DMS53 treated with DMSO at 0.1 percent for 48 hours (cell line): ENCODE data around the gene TMEM232.

Experiments used
- DNase-seq: peaks from one replicate; lab custom pipeline; 2025; ENCODE audit not compliant: unreplicated experiment; lab: John Stamatoyannopoulos, UW

The TMEM232 gene

DNA sequence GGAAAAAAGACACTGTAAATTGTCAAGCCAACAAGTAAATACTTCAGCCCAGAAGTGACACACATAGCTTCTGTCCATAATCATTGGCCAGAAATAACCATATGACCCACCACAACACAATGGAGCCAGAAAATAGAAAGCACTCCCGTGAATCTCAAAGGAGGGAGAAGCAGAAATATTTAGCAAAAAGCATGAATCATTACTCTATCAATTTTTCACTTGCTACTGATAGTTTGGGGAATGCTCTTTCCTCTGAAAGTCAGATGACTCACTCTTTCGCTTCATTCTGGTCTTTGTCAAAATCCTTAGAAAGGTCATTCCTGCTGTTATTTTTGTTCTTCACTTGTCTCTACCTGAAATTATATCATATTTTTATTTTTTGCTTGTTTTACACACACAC, 312.6 kb downstream of the TMEM232 start:
- DNase-seq = no peak

DNA sequence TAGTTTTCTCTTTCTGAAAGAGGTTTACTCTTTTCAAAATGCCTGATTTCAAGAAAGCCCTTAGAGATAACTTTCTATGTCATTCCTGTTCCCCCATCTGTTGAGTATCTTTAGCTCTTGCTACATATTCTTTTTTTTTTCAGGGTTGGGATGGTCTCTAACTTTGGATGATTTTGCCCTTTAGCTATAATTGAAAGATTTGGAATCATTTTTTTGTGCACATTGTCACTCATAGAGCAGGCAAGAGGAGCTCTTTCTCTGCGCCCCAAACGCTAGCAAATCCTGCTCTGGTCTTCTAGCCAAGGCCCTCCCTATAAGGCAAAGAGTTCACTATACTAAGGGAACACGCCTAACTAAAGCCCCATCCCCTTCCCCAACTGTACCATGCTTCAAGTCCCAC, 316.9 kb downstream of the TMEM232 start:
- no peak for DNase-seq

- DNase-seq = no peak
These were observed 323.9 kb downstream of the TMEM232 start for GRCh38 chr5:110402562-110402961.

- no peak for DNase-seq
These were observed 324.6 kb downstream of the TMEM232 start for GRCh38 chr5:110401881-110402280.

- no peak for DNase-seq
These were observed 327.5 kb downstream of the TMEM232 start for GRCh38 chr5:110398951-110399350.

DNA sequence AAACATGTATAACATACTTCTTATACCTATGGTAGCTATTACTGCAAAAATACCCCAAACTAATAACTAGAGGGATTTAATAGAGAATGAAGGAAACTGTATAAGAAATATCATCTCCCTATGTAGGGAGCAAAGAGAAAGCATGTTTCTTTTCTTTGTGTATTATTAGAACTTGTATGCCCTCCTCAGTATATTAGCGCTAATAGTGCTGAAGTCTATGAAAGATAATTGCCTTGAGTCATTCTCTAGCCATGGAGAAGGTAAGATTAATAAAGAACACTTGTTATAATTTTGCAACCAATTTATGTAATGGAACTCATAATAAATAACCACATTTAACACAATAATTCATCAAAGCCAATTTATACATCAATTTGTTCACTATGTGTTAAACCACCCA, 329.2 kb downstream of the TMEM232 start:
- no peak for DNase-seq

DNA sequence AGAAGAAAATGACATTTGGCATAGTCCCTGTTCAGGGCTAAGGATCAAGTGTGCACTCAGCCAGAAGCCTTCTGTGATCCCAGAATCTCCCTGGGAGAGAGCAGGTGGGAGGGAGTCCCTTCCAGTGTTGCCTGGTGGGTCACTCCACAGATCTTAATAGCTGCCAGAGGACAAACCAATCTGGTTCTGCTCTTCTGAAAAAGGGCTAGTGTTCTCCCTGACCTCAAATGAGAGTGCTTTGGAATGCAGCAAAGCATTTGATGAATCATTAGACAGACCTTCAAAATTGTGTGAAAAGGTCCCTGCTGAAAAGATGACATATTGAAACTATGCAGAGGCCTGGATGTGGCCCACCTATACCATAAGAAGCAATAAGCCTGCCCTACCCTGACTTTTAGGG, 339.7 kb downstream of the TMEM232 start:
- no peak for DNase-seq

GRCh38 chr5:110383231-110383630, 343.2 kb downstream of the TMEM232 start:
- DNase-seq = no peak

GRCh38 chr5:110377943-110378342, 348.5 kb downstream of the TMEM232 start:
- DNase-seq = no peak

- no peak for DNase-seq
These were observed 349.1 kb downstream of the TMEM232 start for GRCh38 chr5:110377361-110377760.

GRCh38 chr5:110376281-110376951, 350.1 kb downstream of the TMEM232 start:
- no peak for DNase-seq

DNA sequence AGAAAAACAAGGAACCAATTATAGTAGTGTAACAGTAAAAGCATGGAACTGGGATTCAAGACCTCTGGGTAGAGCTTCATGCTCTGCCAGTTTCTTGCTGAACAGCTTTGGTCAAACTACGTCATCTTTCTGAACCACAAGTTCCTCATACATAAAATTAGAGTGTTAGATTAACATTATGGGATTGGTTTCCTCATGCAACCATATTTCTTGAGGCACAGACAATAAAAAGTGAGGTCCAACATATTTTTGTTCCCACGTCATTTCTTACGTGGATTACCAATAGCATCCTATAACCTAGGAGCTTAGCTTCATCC, 354.8 kb downstream of the TMEM232 start:
- no peak for DNase-seq

- DNase-seq = no peak
These were observed 355.3 kb downstream of the TMEM232 start for GRCh38 chr5:110371011-110371724.
